Epithelial cell of proximal tubule (primary cell): Measurements from ENCODE around the gene COL4A5. TPM values are rescaled to one million over a fixed set of nuclear protein-coding genes. Genes with fewer than 3 reads are reported as not detected.

Source experiments
- DNase-seq: peaks from one replicate; pipeline ENCODE4 v3.0.0-alpha.2; 2011; ENCODE audit warnings: low read depth
- H3K4me3 ChIP-seq: 2 replicates; pipeline ENCODE4 v1.5.1; 2011; ENCODE audit warnings: low read depth, mild to moderate bottlenecking, low read length
- CTCF ChIP-seq: conservative IDR thresholded peaks from 2 replicates; pipeline ENCODE4 v1.5.1; 2012; ENCODE audit warnings: low read depth, mild to moderate bottlenecking, low read length
- total RNA-seq: library from RNA; depleted of rRNA; stranded (reverse); fragments of >200 nt; gene quantifications from 2 replicates; pipeline ENCODE4 v1.2.3, GENCODE V29; 2015

The COL4A5 gene
- total RNA-seq, 1 donor from 2014 or later = 33.2 TPM

GRCh38 chrX:108696690-108697089 lies 257.1 kb downstream of the COL4A5 start:
- TF ChIP-seq CTCF = no peak
- DNase-seq = no peak
- no peak overlapping the region for H3K4me3 ChIP-seq

DNA sequence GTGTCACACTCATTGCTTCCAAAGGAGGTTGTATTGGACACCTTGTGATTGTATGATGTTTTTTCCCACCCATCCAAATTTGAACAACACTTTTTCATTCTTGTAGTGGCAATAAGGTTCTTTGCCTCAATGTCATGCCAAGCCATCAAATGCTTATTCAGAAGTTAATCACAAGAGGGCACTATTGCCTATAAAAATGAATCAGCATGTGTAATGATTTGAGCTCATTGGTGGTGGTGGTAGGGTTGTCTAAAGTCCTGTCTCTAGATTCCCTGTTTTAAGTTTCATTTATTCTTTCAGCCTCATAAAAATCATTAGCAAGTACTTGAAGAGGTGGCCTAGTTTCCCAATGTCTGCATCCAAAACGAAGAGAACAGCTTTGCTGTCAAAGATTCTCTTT lies 259.7 kb downstream of the COL4A5 start:
- DNase-seq = no peak
- H3K4me3 ChIP-seq = no peak overlapping the region
- TF ChIP-seq CTCF = peak; percentile 45

DNA sequence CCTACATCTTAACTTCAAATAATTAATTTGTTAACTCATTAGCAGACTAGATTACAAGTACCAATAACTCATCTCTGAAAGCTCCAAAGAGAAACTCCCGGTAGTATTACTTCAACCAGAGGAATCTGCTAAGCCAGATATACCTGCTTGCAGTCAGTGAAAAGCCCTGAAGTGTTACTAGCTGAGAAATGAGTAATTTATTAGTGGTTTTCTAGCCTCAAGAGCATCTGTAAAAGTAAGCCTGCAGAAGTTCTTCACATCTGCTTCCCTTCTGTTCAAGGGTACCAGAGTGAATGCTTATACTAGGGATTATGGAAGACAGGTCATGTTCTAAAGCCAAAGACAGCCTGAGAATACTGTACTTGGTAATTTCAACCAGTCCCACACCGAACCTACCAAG lies 262.0 kb downstream of the COL4A5 start:
- no peak for DNase-seq
- no peak overlapping the region for H3K4me3 ChIP-seq
- TF ChIP-seq CTCF = no peak

- no peak for TF ChIP-seq CTCF
- H3K4me3 ChIP-seq = no peak overlapping the region
- DNase-seq = no peak
These were observed 262.9 kb downstream of the COL4A5 start for GRCh38 chrX:108702530-108702929.

GRCh38 chrX:108704839-108705238 lies 265.2 kb downstream of the COL4A5 start:
- no peak for DNase-seq
- TF ChIP-seq CTCF = no peak

DNA sequence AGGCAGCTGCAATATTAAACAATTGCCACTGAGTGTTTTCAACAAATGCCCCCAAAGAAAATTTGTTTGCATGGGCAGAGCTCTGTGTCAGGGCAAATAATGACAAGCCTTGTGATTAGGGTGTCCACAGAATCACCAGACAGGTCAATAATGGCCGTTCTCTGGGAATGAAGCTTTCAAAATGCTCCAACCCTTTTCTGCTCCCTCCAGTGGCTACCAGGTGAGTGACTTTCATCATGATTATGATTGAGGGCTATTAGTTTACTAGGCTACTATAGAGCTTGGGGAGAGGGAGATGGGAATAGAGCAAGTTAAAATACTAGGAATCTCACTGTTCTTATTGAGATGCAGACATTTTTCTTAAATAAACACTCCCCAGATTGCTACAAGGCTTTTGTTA lies 273.2 kb downstream of the COL4A5 start:
- DNase-seq = no peak
- no peak for TF ChIP-seq CTCF
- no peak overlapping the region for H3K4me3 ChIP-seq

More at GRCh38 chrX:108704839-108705238, 265.2 kb downstream of the COL4A5 start:
- no peak overlapping the region for H3K4me3 ChIP-seq

GRCh38 chrX:108722561-108722960 lies 282.9 kb downstream of the COL4A5 start:
- H3K4me3 ChIP-seq = no peak overlapping the region
- no peak for TF ChIP-seq CTCF
- no peak for DNase-seq
